Activated effector memory CD4-positive, alpha-beta T cell treated with anti-CD3 and anti-CD28 coated beads, Interleukin-2, amount 50 U/mL, for 16 hours (primary cell): ENCODE data around the gene TIGD3.
A peak's percentile ranks its signal among the peaks of the same experiment; 100 is the strongest.

ENCODE experiments used
- DNase-seq: peaks from one replicate; pipeline ENCODE4 v3.0.0-alpha.2; 2020

Gene TIGD3

GRCh38 chr11:65354265-65355012 lies at the start of gene TIGD3:
Gene TIGD3, plus strand, starts transcription at chr11:65354751. Its CDS starts 1,058 bp downstream, at chr11:65355809.
- DNase-seq = peak; percentile 99

- DNase-seq = no peak
Observed at GRCh38 chr11:65305501-65306268, 48.9 kb upstream of the TIGD3 start.

- DNase-seq = no peak
Observed at GRCh38 chr11:65307298-65308229, 47.0 kb upstream of the TIGD3 start.

- DNase-seq = no peak
Observed at GRCh38 chr11:65308281-65308891, 46.2 kb upstream of the TIGD3 start.

- no peak for DNase-seq
Observed at GRCh38 chr11:65309006-65309405, 45.5 kb upstream of the TIGD3 start.

- no peak for DNase-seq
Observed at GRCh38 chr11:65310215-65310614, 44.3 kb upstream of the TIGD3 start.

- no peak for DNase-seq
Observed at GRCh38 chr11:65310736-65311135, 43.8 kb upstream of the TIGD3 start.

GRCh38 chr11:65311170-65311678 lies 43.3 kb upstream of the TIGD3 start:
- DNase-seq = no peak

GRCh38 chr11:65314501-65315203 lies 39.9 kb upstream of the TIGD3 start, which contains the start of gene CDC42EP2:
Gene CDC42EP2, plus strand, starts transcription at chr11:65314866. Its CDS starts 6,033 bp downstream, at chr11:65320899.
- DNase-seq = peak; percentile 91

GRCh38 chr11:65315204-65315865 lies 39.2 kb upstream of the TIGD3 start:
- DNase-seq = peak; percentile 93

GRCh38 chr11:65315866-65316226 lies 38.7 kb upstream of the TIGD3 start:
- DNase-seq = no peak

- no peak for DNase-seq
Observed at GRCh38 chr11:65316227-65317024, 38.1 kb upstream of the TIGD3 start.

- no peak for DNase-seq
Observed at GRCh38 chr11:65317025-65317786, 37.3 kb upstream of the TIGD3 start.

GRCh38 chr11:65320386-65321075 lies 34.0 kb upstream of the TIGD3 start:
- DNase-seq = no peak

- DNase-seq = no peak
Observed at GRCh38 chr11:65321076-65321475, 33.5 kb upstream of the TIGD3 start.

- no peak for DNase-seq
Observed at GRCh38 chr11:65321828-65322485, 32.6 kb upstream of the TIGD3 start.

- no peak for DNase-seq
Observed at GRCh38 chr11:65323813-65324212, 30.7 kb upstream of the TIGD3 start.

- no peak for DNase-seq
Observed at GRCh38 chr11:65325435-65325834, 29.1 kb upstream of the TIGD3 start.
